NB4 (cell line): Measurements from ENCODE around the gene RBM46.

Experiments used
- DNase-seq: peaks from one replicate; pipeline ENCODE4 v3.0.0; 2010; ENCODE audit warnings: low read depth
- H3K4me3 ChIP-seq: one replicate; pipeline ENCODE4 v1.5.1; 2011; ENCODE audit warnings: mild to moderate bottlenecking, low read depth, low read length, moderate library complexity
- MYC ChIP-seq: IDR thresholded peaks from 2 replicates; pipeline ENCODE4 v1.6.1; 2011; ENCODE audit warnings: low read depth, low read length
- POLR2A ChIP-seq: IDR thresholded peaks from 2 replicates; pipeline ENCODE4 v1.6.1; 2011; ENCODE audit warnings: mild to moderate bottlenecking; ENCODE audit not compliant: insufficient read length; ENCODE audit errors: extremely low read depth
- TF ChIP-seq, protein P1 (sequence below): IDR thresholded peaks from 2 replicates; pipeline ENCODE4 v1.6.1; 2011; ENCODE audit warnings: low read depth, low read length
- TF ChIP-seq, protein P2 (sequence below): IDR thresholded peaks from one replicate; pipeline ENCODE4 v1.5.1; 2012; ENCODE audit warnings: low read depth, low read length

Gene RBM46

DNA sequence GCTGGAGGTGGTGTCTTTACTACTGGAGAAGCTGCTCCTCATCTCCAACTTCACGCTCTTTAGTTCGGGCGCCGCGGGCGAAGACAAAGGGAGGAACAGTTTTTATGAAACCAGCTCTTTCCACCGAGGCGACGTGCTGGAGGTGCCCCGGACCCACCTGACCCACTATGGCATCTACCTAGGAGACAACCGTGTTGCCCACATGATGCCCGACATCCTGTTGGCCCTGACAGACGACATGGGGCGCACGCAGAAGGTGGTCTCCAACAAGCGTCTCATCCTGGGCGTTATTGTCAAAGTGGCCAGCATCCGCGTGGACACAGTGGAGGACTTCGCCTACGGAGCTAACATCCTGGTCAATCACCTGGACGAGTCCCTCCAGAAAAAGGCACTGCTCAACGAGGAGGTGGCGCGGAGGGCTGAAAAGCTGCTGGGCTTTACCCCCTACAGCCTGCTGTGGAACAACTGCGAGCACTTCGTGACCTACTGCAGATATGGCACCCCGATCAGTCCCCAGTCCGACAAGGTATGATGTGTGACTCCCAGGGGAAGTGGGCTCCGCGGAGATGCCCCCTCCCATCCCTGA, 36.6 kb upstream of the RBM46 start:
- H3K4me3 ChIP-seq = no peak overlapping the region
- no peak for DNase-seq
- TF ChIP-seq, protein P1, sequence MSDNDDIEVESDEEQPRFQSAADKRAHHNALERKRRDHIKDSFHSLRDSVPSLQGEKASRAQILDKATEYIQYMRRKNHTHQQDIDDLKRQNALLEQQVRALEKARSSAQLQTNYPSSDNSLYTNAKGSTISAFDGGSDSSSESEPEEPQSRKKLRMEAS = no peak
- TF ChIP-seq POLR2A = no peak
- TF ChIP-seq, protein P2, sequence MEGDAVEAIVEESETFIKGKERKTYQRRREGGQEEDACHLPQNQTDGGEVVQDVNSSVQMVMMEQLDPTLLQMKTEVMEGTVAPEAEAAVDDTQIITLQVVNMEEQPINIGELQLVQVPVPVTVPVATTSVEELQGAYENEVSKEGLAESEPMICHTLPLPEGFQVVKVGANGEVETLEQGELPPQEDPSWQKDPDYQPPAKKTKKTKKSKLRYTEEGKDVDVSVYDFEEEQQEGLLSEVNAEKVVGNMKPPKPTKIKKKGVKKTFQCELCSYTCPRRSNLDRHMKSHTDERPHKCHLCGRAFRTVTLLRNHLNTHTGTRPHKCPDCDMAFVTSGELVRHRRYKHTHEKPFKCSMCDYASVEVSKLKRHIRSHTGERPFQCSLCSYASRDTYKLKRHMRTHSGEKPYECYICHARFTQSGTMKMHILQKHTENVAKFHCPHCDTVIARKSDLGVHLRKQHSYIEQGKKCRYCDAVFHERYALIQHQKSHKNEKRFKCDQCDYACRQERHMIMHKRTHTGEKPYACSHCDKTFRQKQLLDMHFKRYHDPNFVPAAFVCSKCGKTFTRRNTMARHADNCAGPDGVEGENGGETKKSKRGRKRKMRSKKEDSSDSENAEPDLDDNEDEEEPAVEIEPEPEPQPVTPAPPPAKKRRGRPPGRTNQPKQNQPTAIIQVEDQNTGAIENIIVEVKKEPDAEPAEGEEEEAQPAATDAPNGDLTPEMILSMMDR = no peak
- TF ChIP-seq MYC = no peak

DNA sequence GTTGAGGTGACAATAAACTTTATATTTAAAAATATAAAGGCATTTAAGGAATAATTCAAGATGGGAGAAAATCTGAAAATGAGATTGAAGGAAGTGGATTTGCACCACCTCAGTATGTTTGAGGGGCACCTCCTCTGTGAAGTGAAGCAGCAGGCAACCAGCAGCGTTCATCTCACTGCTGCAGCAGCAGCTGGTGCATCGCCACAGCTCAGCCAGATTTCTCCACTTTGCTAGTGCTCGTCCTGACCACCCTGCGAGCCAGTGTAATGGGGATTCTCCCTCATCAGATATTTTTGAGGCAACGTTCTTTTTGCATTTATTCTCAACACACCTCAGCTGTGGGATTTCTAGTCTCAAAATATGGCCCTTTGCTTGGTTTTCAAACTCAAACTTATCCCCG, 23.4 kb upstream of the RBM46 start:
- no peak for DNase-seq
- TF ChIP-seq, protein P1 = no peak
- TF ChIP-seq, protein P2 = no peak
- TF ChIP-seq MYC = no peak
- no peak overlapping the region for H3K4me3 ChIP-seq

DNA sequence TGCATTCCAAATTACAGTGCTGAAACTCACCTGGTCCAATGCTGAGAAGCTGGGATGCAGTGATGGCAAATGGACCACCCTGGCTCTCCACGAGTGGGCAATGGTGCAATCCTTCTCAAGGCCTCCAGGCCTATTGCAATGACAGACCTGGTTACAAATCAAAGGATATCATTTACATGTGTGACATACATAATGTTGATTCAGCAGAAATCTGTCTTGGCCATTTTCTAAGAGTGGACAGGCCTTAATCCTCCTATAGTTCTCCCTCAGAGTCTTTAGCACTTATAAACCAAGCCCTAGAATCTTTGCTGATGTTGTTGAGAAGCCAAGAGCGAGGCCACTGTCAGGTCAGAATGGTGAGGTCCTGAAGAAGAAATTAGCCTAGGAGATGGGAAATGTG, 20.2 kb upstream of the RBM46 start:
- no peak overlapping the region for H3K4me3 ChIP-seq
- TF ChIP-seq, protein P2 = no peak
- TF ChIP-seq, protein P1 = no peak
- TF ChIP-seq POLR2A = no peak
- TF ChIP-seq MYC = no peak
- no peak for DNase-seq

DNA sequence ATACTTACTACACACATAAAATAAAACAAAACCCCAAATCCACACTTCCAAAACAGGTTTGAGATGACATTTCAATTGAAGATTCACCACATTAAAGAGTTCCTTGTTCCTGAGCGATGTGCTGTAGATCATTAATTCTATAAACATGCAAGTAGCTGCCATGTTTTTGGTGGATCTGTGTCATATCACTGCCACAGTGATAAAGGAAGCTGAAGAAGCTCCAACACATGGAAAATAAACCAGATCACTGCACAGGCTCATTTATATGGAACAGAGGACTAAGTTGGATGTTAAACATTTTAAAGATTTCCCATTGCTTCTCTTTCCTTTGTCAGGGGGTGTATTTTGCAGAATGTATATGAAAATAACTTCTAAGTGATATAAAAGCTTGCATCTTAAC, 2.8 kb upstream of the RBM46 start:
- DNase-seq = no peak
- H3K4me3 ChIP-seq = no peak overlapping the region
- TF ChIP-seq, protein P1 = no peak
- TF ChIP-seq, protein P2 = no peak
- TF ChIP-seq MYC = no peak
- TF ChIP-seq POLR2A = no peak

DNA sequence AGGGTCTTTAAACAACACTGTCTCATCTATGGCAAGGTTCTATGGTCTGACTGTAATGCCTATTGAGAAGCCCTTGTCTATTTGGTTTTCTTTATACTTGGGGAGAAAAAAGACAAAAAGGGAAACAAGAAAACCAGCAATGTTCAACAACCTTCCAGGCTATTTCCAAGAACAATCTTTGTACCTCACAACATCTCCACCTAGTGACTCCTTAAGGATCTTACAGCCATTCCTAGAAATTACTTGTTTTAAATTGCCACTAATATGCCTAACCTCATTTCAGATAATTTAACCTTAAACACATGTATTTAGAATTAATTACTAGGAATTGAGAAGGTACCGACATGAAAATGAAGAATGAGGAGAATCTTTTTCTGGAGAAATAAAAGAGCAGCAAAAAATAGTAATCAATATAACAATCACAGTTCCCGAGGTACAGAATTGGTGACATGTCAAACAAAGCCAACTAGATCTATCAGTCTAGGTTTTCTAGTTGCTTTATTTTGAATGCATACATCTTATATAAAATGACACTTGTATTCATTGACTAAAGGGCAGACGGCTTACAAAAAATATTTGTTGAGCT, 1.6 kb upstream of the RBM46 start:
- H3K4me3 ChIP-seq = no peak overlapping the region
- TF ChIP-seq, protein P1 = no peak
- TF ChIP-seq MYC = no peak
- TF ChIP-seq, protein P2 = peak; percentile 12
- peak; percentile 8 for DNase-seq

DNA sequence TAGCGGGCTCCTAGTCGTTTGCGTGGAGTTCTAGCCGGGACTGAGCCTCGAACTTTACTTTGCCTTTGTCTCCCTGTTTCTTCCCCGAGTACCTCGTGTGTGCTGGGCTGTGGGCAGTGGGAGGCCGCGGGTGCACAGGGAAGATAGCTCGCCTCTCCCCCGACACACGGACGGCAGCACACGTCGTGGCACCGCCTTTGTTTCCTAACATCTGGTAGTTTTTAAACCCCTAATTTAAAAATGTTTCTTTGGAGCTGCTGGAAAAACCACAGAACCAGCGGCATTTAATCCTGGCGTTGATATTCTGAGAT, 866 bp downstream of the RBM46 start:
- H3K4me3 ChIP-seq = no peak overlapping the region
- no peak for DNase-seq
- no peak for TF ChIP-seq POLR2A
- TF ChIP-seq, protein P2 = no peak
- TF ChIP-seq, protein P1 = no peak
- no peak for TF ChIP-seq MYC
